A549 (cell line): ENCODE results near the gene ACTR8.

Source experiments
- EP300 ChIP-seq, 2 experiments: fragments of >200 bp; sonication (Bioruptor Twin); formaldehyde crosslinking; IDR thresholded peaks; 2 replicates in 1 of 2; 3 replicates in 1 of 2; pipeline ENCODE4 v1.6.1; 2016 to 2017
- HDAC2 ChIP-seq: fragments of 200-600 bp; sonication (generic); IDR thresholded peaks from 2 replicates; pipeline ENCODE4 v1.6.1; 2016
- RCOR1 ChIP-seq: fragments of 150-350 bp; IDR thresholded peaks from 2 replicates; pipeline ENCODE4 v1.6.1; 2014; ENCODE audit warnings: antibody characterized with exemption, low read length, low read depth
- TF ChIP-seq, protein P1 (sequence below): fragments of 200-600 bp; sonication (generic); IDR thresholded peaks from 2 replicates; pipeline ENCODE4 v1.6.1; 2016; ENCODE audit warnings: antibody characterized with exemption, mild to moderate bottlenecking, moderate library complexity
- TF ChIP-seq, protein P2 (sequence below): fragments of >200 bp; sonication (Bioruptor Twin); formaldehyde crosslinking; IDR thresholded peaks from 3 replicates; pipeline ENCODE4 v1.5.1; 2016

DNA sequence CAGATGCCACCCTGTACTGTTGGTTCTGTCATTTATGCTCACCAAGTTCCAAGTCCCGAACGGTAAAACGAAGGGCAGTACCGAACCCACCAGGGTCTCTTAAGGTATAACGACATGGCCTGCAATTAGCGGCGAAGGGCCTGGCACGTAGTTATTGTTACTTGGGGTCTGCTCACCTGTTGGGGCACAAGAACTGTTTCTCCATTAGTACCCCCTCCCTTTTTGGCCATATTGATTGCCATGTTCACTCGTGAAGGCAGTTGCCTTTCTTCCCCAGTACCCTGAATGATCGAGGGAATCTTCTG, 35.1 kb downstream of the ACTR8 start:
- TF ChIP-seq, protein P1, sequence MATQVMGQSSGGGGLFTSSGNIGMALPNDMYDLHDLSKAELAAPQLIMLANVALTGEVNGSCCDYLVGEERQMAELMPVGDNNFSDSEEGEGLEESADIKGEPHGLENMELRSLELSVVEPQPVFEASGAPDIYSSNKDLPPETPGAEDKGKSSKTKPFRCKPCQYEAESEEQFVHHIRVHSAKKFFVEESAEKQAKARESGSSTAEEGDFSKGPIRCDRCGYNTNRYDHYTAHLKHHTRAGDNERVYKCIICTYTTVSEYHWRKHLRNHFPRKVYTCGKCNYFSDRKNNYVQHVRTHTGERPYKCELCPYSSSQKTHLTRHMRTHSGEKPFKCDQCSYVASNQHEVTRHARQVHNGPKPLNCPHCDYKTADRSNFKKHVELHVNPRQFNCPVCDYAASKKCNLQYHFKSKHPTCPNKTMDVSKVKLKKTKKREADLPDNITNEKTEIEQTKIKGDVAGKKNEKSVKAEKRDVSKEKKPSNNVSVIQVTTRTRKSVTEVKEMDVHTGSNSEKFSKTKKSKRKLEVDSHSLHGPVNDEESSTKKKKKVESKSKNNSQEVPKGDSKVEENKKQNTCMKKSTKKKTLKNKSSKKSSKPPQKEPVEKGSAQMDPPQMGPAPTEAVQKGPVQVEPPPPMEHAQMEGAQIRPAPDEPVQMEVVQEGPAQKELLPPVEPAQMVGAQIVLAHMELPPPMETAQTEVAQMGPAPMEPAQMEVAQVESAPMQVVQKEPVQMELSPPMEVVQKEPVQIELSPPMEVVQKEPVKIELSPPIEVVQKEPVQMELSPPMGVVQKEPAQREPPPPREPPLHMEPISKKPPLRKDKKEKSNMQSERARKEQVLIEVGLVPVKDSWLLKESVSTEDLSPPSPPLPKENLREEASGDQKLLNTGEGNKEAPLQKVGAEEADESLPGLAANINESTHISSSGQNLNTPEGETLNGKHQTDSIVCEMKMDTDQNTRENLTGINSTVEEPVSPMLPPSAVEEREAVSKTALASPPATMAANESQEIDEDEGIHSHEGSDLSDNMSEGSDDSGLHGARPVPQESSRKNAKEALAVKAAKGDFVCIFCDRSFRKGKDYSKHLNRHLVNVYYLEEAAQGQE = no peak
- TF ChIP-seq, protein P2, sequence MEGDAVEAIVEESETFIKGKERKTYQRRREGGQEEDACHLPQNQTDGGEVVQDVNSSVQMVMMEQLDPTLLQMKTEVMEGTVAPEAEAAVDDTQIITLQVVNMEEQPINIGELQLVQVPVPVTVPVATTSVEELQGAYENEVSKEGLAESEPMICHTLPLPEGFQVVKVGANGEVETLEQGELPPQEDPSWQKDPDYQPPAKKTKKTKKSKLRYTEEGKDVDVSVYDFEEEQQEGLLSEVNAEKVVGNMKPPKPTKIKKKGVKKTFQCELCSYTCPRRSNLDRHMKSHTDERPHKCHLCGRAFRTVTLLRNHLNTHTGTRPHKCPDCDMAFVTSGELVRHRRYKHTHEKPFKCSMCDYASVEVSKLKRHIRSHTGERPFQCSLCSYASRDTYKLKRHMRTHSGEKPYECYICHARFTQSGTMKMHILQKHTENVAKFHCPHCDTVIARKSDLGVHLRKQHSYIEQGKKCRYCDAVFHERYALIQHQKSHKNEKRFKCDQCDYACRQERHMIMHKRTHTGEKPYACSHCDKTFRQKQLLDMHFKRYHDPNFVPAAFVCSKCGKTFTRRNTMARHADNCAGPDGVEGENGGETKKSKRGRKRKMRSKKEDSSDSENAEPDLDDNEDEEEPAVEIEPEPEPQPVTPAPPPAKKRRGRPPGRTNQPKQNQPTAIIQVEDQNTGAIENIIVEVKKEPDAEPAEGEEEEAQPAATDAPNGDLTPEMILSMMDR = no peak
- TF ChIP-seq HDAC2 (no peak), RCOR1 (no peak), EP300 (IDR thresholded peaks at IDR 0.05) (no peak)
